ENCODE data around the gene KIAA1217. TPM values are rescaled to one million over a fixed set of nuclear protein-coding genes. Genes with fewer than 3 reads are reported as not detected.

The KIAA1217 gene
- total and polyA plus RNA-seq, 9 of the 15 experiments (the other 6 are each of a cell fraction or from before 2014, with no cell fraction given) = 0.04 TPM; not detected in 8

- no TSS peak for BruUV-seq (replicated peaks)
- Histone ChIP-seq H3K27ac (ENCODE audit: extremely low read depth, low read depth, low read length) (no peak overlapping the region), H3K9me1 (ENCODE audit: control insufficient read depth, insufficient read depth, low read length) (no peaks in the 10 kb centered on the region), H3K27me3 (ENCODE audit: control insufficient read depth in 2 of 2, insufficient read depth in 2 of 2, low read length in 2 of 2) (no peaks in the 10 kb centered on the region), H3K79me2 (ENCODE audit: control insufficient read depth, insufficient read depth, low read length) (no peaks in the 10 kb centered on the region), H3K4me3 (no peak overlapping the region), H3K4me2 (ENCODE audit: insufficient read depth, low read length) (no peak overlapping the region), H4K20me1 (replicated peaks; ENCODE audit: control insufficient read depth, insufficient read depth, low read length) (no peaks in the 10 kb centered on the region), H3K4me1 (replicated peaks in 1 of 2; ENCODE audit: control insufficient read depth in 2 of 2, insufficient read depth in 2 of 2, low read length in 2 of 2) (no peaks in the 10 kb centered on the region), H3K9ac (ENCODE audit: insufficient read depth in 1 of 2, low read depth in 2 of 2, low read length in 2 of 2) (no peak overlapping the region), H3K36me3 (ENCODE audit: control insufficient read depth, insufficient read depth, low read length) (no peaks in the 10 kb centered on the region), H2AFZ (ENCODE audit: low read depth, low read length) (no peak overlapping the region), H3K9me3 (replicated peaks; ENCODE audit: control insufficient read depth, insufficient read depth, low read depth, low read length) (no peaks in the 10 kb centered on the region)
- ChIA-PET POLR2A (no interaction called here), CTCF (ENCODE audit: low intra/inter-chr PET ratio) (no interaction called here)
- in situ Hi-C loops (cut with MboI) (no loop called here), intact Hi-C loops (cut with micrococcal nuclease) (no loop called here)
- DNase-seq (ENCODE audit: extremely low read depth in 1 of 4, low spot score in 3 of 4) (no peak), FAIRE-seq (no peak), ATAC-seq (no peak)
- no peak for TF ChIP-seq NR4A1 (CRISPR knock-in tag; IDR thresholded peaks at IDR 0.05)
- no peak for TF ChIP-seq NR4A1 (tag; IDR thresholded peaks at IDR 0.05)
- no peak for TF ChIP-seq HMGN3 (IDR thresholded peaks at IDR 0.05; ENCODE audit: borderline replicate concordance, extremely low read depth, insufficient read length, low read depth, low read length)
- TF ChIP-seq HES1 (IDR thresholded peaks at IDR 0.05; ENCODE audit: low read depth) = no peak
- TF ChIP-seq ZNF395 (CRISPR knock-in tag; IDR thresholded peaks at IDR 0.05) = no peak
- no peak for TF ChIP-seq NELFE (IDR thresholded peaks at IDR 0.05; ENCODE audit: insufficient read depth, insufficient read length)
- no peak for TF ChIP-seq RCOR1 (IDR thresholded peaks at IDR 0.05; ENCODE audit: borderline replicate concordance in 1 of 2, low read depth in 2 of 2, low read length in 2 of 2)
- TF ChIP-seq HDAC3 (IDR thresholded peaks at IDR 0.05; ENCODE audit: borderline replicate concordance, partially characterized antibody) = no peak
- no peak for TF ChIP-seq NR2C1 (IDR thresholded peaks at IDR 0.05)
- TF ChIP-seq NR2C1 (tag; IDR thresholded peaks at IDR 0.05) = no peak
- TF ChIP-seq ZNF561 (CRISPR knock-in tag; conservative IDR thresholded peaks at IDR 0.05) = no peak
- WGBS (ENCODE audit: insufficient coverage, low coverage, missing lambda C conversion rate) = 0% methylated on average over 6 of the region's 6 CpGs
These were observed 90.8 kb downstream of the KIAA1217 start for GRCh38 chr10:24299578-24300260.
